GM21619 (cell line): ENCODE measurements around the gene NRXN2.

Experiments used
- ATAC-seq: cut with Tn5 transposase; IDR thresholded peaks from one replicate; pipeline ENCODE4 v1.9.1; 2021; ENCODE audit not compliant: unreplicated experiment

Gene NRXN2

DNA sequence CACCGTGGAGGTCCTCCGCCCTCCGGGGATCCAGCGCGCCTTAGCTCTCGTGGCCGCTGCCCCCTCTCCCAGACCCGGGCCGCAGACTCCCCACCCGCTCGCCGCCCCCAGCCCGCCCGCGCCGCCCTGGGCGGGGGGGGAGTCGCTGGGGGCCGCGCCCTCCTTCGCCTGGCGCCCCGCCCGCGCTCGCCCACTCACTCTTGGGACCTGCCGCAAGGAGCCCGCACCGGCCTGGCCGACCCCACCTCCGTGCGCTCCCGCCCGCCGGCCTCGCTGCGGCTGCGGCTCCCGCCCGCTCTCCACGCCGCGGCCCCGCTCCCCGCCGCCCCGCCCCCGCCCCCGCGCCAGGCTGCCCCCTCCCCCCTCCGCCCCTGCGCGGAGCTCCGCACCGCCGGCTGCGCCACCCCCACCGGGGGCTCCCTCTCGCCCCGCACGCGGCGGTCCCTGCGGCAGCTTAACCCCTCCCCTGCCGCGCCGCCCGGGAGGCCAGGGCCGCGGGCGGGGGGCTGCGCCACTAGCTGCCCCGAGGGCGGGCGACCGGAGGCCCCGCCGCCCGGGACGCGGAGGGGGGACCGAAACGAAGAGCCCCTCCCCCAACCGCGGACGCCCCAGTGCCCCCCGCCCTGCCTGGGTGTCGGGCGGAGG lies 21.7 kb upstream of the NRXN2 start:
- no peak for ATAC-seq

DNA sequence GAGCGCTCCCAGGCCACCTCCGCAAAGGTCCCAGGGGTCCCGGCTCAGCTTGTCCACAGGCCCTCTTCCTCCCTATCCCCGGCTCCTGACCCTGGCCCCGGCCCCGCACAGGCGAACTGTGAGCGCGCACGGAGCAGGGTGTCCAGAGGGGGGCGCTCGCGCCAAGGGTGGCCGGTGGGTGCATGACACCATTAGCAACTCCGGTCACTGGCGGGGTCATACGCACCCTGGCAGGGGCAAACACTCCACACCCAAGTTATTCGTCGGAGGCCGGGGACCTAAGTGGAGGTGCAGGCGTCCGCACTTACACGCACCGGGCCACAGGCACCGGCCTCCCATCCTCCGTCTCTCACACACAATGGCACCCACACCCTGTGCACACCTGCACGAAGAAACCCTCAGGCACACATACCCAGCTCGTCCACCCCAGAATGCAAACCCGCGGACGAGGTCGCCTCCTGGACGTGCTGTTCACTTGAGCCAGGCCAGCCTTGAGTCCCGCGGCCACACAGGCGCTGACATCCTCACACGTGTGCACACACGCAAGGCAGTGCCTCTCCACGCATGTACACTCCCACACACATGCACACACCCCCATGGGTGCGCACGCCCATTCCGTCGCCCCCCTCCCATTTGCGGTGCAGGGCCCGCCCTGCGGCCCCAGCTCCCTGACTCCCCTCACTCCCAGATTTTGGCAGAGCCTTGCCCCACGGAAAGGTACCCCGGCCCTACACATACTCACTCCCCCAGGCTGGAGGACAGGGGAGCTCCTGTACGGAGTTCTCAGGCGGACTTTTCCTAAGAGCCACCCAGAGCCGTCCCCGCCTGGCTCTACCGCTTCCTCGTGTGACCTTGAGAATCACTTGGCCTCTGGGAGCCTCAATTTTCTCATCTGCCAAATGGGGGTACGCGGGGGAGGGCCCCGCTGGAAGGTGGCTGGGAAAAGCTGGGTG lies 20.9 kb upstream of the NRXN2 start, which contains the start of gene RASGRP2:
Gene RASGRP2 (minus strand): TSS at position 552 of the 953 bp plus-strand sequence. CDS start 1,276 bp downstream, outside the sequence.
- ATAC-seq, result no peak

DNA sequence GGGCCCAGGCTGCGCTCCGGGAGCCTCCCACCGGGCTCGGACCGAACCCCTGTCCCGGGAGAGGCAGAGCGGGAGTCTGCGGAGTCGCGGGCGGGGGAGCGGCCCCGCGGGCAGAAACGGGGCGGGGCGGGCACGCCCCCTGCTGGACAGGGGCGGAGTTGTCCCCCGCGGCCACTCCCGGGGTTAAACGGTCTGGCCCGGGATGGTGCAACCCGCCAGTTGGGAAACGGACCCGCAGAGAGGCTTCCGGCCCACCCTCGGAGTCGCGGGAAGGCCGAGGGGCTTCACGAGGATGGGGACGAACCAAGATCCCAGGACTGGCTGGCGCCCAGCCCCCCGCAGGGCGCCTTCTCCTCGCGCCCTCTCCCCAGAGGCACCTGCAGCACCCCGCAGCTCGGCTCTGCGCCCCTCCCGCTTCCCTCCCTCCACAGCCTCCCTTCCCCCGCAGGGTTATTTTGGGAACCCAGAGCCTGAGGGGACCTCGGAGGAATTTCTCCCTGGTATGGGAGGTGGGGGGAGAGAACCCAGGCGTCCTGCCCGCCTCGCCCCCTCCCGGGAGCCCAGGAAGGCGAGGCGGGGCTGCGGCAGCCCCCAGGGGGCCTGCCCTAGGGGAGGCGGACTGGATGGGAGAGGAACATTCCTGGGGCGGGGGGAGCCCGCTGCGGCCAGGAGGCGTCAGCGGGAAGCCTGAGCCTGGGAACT lies 20.0 kb upstream of the NRXN2 start:
- no peak for ATAC-seq

DNA sequence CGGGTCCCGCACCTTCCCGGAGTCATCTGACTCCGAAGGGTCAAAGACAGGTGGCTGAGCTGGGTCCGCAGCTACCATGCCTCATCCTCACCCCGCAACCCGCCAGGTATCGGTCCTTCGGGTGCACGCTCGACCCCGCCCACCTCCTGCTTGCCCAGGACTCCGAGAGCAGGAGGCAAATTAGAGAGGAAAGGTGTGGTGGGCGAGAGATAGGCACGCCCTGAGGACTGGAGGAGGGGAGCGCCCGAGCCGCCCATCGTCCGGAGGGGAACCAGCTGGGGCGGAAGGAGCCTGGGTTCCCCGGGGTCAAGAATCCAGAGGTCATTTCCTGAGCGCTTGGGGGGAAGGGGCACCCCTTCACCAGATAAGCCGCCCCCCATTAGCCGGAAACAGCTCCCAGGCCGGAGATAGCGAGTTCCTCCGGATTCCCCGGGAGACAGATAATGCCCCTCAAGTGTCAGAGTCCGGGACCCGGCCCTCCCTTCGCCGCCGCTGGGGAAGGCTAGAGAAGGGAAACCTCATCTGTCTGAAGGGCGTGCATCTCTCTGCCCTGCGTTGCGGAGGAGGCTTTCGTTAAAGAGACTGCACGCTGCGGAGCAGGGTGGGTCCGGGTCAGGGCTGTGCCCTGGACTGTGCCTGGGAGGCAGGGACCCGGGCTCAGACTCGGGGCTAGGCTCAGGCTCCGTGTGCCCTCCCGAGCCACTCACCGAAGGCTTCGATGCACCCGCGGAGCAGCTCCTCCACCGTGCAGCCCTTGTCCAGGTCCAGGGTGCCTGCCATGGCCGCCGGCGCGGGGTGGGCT lies 19.3 kb upstream of the NRXN2 start:
- no peak for ATAC-seq

DNA sequence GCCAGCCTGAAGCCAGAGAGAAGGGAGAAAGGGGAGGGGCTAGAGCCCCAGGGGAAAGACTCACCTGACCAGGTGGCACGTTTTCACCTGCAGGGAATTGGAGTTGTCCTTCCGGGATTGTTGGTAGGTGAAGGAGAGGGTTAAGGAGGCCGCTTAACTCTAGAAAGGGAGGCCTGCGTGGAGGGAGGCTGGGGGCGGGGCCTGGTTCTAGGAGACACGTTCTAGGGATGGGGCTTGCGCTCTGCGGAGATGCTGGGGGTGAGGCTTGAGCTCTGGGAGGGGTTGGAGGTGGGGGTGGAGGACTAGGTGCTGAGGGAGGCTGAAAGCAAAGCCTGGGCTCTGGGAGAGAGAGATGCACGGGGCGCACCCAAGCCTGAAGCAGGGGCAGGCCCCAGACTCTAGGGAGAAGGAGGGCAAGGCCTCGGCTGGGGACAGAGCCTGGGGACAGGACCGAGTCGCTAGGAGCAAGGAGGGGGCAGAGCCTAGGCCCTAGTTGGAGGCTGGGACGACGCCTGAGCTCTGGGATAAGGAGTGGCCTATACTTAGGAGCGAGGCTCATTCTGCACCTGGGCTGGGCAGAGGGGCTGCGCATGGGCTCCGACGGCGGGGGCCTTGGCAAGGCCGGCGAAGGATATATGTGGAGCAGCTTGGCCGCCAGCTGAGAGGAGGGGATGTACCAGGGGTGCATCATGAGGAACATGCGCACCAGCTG lies 18.5 kb upstream of the NRXN2 start:
- no peak for ATAC-seq

DNA sequence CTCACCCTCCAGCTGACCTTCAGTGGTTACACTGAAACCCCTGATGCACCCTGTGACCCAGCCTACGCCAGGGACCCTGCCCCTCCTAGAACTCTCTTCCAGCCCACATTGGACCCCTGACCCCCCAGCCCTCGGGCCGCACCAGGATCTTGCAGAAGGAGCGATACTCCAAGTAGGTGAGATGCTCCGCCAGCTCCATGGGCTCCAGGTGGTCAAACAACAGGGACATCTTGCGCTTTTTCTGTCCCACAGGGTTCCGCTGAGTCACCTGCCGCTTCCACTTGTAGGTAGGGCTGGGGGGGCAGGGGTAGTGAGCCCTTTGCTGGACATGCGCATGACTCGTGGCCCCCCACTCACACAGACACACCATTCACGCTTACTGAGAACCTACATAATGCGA lies 16.9 kb upstream of the NRXN2 start:
- no peak for ATAC-seq

DNA sequence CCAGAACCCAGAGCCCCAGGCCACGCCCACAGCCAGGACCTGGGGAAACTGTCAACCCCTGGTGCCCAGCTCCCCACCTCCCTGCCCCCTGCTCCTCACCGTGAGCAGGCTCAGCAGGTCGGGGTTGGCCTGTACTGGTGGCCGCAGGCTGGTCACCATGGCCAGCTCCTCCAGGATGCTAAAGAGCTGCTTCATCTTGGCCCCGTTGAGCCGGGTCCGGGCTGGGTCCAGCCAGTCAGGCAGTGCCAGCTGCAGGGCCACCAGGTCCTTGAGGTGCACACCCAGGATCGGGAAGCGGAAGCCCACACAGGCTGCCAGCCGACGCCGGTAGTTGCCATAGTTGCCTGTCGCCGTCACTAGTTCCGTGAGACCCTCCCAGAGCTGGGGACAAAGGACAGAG lies 13.7 kb upstream of the NRXN2 start:
- no peak for ATAC-seq

DNA sequence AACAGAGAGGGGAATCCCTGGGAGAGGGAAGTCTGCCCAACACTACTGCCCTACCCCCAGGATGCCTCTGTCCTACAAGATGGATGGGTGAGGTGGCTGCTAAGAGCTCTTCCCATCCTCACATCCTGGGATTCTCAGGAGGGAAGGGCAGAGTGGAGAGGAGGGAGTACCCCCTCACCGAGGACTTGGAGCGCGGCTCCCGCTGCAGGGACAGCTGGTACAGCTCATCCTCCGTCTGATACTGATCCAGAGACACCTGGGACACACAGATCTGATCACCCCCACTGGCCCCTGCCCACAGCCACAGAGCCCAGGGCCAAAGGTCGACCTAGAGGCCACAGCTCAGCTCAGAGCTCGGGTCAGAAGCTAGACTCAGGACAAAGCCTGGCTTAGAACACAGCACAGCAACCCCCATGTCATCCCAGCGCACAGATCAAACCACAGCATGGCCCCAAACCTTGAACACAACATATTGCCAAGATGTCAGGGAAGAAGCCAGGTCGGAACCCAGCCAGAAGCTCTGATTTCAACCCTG lies 12.8 kb upstream of the NRXN2 start:
- no peak for ATAC-seq

DNA sequence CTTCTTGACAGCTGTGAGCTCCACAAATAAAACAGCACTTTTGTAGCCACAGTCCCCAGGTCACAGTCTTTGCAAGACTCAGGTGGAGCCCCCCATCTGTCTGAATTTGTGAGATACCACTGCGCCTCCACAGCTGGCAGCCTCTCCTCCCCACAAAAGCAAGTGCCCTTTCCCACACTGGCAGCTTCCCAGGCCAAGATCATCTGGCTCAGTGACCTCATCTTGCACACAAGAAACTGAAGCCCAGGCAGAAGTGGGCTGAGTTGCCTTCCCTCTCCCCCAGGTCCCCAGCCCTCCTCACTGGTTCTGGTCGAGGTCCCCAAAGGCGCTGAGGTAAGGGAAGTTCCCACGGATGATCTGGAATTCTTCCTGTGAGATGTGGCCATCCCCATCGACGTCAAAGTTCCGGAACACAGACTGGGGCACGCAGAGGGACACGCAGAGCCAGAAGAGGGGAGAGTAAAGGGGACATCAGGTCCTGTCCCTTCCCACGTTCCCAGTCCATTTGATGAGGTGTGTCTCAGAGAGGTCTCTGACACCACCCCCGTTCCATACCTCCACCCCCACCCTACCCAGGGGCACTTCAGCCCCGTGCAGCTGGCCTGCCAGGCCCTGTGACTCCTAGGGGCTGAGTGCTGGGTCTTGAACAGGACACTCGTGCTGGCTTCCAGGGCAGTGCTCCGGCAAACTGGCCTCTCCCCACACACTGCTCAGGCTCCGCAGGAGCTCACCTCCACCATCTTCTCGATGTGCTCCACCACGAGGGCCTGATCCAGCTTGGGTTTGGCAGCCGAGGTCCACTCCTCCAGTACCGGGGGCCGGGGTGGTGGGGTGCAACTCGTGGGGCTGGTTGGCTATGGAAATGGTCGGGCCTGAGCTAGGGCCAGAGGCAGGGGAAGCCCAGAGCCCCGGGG lies 12.1 kb upstream of the NRXN2 start:
- ATAC-seq, result no peak

DNA sequence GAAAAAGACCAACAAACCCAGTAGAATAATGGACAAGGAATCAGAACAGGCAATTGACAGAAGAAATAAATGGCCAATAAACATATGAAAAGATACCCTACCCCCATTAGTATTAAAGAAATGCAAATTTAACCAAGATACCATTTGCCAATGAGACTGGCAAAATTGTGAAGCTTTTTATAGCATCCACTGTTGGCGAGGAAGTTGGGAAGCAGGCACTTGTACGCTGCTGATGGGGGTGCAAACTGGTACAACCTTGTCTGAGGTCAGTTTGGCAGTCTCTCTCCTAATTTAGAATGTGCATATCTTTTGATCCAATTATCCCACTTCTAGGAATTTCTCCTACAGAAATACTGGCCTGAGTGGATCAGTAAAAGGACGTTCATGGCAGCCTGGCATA lies 8.6 kb upstream of the NRXN2 start:
- ATAC-seq, result no peak

DNA sequence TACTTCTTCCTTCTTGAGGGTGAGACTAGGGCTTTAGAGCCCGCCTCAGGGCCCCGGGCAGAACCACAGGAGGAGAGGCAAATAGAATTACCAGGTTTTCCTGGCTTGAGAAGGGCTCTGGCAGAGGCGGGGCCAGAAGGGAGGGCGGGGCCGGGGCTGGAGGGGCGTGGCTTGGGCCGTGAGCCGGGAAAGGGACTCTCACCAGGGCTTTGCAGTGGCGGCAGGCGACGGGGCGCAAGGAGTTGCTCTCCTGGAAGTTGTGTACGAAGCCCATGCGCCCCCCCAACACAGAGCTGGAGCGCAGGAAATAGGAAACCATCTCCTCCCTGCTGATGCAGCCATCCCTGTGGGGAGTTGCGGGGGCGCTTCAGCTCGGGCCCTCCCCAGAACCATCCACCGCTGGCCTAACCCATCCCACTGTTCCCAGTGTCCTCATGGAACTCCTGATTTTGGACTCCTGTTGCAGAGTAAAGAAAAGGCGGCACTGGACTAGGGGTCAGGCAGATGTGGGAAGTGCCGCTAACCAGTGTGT lies 6.9 kb upstream of the NRXN2 start:
- ATAC-seq, result no peak

DNA sequence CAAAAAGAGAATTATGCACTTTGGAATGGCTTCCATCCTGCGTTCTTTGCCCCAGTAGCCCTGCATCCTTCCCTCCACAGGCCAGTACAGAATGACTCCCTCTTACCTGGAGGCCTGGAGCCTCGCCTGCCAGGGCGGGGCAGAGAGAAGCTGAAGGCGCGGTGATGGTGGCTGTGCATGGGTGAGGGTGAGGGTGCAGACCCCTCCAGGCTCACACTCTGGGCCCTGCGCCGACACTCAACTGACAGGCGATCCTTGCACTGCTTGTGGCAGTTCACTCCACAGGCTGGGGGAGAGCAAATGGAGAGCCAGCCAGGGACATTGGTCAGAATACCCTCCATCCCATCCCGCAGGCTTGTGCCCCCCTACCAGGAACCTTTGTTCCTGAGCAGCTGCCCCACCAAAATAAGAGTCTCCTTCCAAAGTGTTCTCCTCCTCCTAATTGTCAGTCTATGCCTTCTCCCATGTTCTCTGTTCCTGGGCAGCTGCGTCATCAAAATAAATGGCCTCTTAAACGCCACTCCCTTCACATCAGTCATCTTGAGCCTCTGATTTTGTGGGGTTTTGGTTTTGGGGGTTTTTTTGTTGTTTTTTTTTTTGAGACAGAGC lies 5.9 kb upstream of the NRXN2 start:
- ATAC-seq, result no peak

DNA sequence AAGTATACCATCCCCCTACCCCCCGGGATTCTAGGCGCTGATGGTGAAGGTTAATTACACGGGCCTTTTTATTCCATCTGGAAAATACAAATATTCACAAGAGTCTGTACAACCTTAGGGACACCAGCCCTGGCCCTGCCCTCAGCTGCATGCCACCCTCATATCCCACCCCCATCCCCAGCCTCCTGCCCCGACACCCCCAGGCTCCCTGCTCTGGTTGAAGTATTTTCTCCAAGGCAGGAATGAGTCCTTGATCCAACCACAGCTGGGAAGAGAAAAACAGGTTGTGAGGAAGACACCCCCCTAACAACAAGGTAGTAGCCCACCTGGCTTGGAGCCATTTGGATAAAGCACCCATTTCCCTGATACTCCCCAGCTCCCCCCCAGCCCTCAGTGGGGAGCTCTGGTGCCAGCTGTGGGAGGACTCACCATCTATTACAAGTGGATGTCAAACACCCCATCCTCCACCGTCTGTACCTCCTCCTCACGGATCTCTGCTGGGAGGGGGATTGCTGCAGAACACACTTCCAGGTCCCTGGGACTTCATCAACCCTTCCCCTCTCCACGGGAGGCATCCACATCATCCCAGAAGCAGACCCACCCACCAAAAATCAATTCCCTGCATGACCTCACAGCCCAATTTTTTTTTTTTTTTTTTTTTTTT lies 4.0 kb upstream of the NRXN2 start:
- no peak for ATAC-seq

DNA sequence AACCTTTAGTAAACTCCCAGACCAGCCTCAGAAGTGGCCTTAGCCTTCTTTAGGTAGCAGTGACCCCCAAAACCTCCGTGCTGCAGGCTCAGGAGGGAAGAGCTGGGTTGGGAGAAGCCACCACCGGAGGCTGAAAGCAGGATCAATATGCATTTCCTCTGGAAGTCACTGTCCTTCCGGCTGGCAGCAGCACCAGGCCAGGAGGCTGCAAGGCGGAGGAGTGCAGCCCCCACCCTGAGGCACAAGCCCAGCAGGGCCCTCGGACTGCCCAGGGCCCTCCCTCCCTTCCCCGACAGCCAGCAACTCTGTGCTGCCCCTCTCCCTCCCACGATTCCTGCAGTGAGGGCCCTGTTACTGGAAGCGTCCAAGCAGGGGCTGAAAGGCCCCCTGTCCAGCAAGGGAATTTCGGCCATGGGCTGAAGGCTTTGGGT lies 3.2 kb upstream of the NRXN2 start:
- no peak for ATAC-seq

DNA sequence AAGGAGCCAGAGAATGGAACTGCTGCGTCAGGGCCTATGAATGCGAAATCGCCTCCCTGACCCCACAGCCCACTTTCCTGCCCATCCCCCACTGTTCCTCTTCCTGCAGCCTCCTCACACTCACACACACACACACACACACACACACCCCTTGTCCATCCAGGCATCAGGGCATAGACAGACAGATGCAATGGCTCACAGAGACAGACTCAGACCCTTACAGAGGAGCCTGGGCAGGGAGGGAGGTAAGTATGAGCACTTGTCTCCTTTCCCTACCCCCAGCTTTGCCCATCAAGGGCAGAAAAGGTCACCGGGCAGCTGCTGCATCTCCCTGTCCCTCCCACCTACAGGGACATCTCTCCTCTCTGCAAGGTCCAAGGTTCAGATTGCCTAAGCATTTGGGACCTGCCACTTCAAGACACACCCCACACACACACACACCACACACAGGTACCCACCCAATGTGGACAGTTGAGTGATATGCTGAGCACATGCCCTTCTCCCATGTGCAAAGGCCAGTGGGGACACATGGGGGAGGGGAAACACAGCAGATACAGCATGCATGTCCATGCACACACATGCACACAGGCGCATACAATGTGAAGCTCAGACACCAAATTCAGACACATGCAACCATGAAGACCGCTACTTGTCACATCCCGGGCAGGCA lies 2.0 kb upstream of the NRXN2 start:
- no peak for ATAC-seq

DNA sequence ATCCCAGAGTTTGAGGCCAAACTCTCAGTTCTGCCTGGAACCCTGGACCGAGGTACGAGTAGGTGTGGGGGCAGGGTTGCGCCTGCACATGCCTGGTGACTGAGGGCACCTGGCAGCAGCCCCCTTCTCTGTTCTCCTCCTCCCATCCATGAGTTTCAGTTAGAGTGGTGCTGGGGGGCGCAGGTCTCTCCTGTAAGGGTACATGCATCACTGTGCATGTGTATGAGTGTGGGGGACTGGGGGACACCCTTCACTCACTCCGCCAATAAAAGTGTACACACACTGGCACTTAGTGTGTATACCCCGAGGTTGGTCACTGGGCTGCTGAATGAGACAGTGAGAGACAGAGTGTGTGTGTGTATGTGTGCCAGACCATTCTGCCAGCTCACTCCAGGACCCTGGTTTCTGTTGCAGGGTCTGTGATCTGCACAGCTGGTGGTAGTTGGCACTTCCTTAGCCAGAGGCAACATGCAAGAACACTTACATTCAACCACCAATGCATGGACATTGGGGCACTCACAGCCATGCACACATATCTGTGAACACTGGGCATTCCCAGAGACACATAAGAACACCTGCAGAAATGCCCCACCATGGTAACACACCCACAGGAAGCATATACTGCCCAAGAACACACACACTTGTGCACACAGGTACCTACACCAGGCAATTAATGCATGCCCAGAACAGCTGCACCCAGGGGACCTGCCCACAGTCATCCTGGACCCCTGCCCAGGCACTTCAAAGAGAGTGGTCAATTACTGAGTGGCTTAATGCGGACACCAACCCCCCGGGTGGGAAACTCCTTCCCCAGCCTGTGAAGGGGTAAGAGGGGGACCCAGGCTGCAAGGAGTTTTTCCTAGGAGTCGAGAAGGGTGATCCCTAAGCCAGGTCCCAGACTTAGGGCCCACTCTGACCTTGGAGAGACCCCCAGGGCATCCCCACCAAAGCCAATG lies 1.2 kb upstream of the NRXN2 start:
- no peak for ATAC-seq
